Fibroblast of lung (primary cell): Measurements from ENCODE around the gene IRAK3.

Source experiments
- EZH2 ChIP-seq: IDR thresholded peaks from 2 replicates; pipeline ENCODE4 v1.5.1; 2012; ENCODE audit warnings: low read length, control low read depth, mild to moderate bottlenecking; ENCODE audit errors: missing control alignments
- TF ChIP-seq, protein P1 (sequence below), 2 donors: IDR thresholded peaks in 1 of 2; conservative IDR thresholded peaks in 1 of 2; 1 replicate in 1 of 2; 2 replicates in 1 of 2; pipeline ENCODE4 v1.5.1; 2011 to 2012; ENCODE audit warnings: low read length in 2 of 2, control low read depth in 1 of 2, inconsistent platforms in 1 of 2, low read depth in 1 of 2, mild to moderate bottlenecking in 1 of 2

- TF ChIP-seq, protein P1, sequence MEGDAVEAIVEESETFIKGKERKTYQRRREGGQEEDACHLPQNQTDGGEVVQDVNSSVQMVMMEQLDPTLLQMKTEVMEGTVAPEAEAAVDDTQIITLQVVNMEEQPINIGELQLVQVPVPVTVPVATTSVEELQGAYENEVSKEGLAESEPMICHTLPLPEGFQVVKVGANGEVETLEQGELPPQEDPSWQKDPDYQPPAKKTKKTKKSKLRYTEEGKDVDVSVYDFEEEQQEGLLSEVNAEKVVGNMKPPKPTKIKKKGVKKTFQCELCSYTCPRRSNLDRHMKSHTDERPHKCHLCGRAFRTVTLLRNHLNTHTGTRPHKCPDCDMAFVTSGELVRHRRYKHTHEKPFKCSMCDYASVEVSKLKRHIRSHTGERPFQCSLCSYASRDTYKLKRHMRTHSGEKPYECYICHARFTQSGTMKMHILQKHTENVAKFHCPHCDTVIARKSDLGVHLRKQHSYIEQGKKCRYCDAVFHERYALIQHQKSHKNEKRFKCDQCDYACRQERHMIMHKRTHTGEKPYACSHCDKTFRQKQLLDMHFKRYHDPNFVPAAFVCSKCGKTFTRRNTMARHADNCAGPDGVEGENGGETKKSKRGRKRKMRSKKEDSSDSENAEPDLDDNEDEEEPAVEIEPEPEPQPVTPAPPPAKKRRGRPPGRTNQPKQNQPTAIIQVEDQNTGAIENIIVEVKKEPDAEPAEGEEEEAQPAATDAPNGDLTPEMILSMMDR (conservative IDR thresholded peaks at IDR 0.05 in 1 of 2, IDR thresholded peaks at IDR 0.05 in 1 of 2; ENCODE audit: low read depth in 1 of 2, low read length in 2 of 2) = no peak
- TF ChIP-seq EZH2 = no peak
Observed at GRCh38 chr12:66164349-66164821, 24.6 kb upstream of the IRAK3 start.
